Choroid plexus epithelial cell (primary cell): ENCODE measurements around the gene PKD1L1.

Experiments
- DNase-seq: peaks from one replicate; pipeline ENCODE4 v3.0.0-alpha.2; 2010; ENCODE audit warnings: low read depth
- H3K4me3 ChIP-seq: 2 replicates; pipeline ENCODE4 v1.5.1; 2011; ENCODE audit warnings: low read depth, mild to moderate bottlenecking, control low read depth, low read length, moderate library complexity
- TF ChIP-seq, protein P1 (sequence below): conservative IDR thresholded peaks from 2 replicates; pipeline ENCODE4 v1.5.1; 2011; ENCODE audit warnings: low read depth, mild to moderate bottlenecking, control low read depth, inconsistent platforms, low read length, moderate library complexity

The PKD1L1 gene

DNA sequence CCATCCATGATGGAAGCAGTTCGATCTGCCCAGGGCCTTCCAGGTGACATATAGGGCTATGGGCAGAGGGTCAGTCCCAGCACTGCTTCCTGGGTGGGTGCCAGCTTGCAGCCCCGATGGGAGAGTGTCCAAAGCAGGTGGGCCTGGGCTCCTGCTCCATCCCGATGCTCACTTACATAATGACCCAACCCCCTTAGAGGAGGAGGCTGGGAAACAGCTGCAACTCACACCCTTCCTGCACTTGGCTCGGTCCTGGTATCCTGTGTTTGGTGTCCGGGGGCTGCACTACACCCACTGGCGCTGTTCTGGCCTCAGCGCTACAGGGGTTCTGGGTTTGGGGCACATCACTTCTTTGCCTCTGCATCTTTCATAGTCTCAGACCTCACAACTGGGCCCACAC, 58.5 kb downstream of the PKD1L1 start:
- H3K4me3 ChIP-seq: no peak overlapping the region
- TF ChIP-seq, protein P1, sequence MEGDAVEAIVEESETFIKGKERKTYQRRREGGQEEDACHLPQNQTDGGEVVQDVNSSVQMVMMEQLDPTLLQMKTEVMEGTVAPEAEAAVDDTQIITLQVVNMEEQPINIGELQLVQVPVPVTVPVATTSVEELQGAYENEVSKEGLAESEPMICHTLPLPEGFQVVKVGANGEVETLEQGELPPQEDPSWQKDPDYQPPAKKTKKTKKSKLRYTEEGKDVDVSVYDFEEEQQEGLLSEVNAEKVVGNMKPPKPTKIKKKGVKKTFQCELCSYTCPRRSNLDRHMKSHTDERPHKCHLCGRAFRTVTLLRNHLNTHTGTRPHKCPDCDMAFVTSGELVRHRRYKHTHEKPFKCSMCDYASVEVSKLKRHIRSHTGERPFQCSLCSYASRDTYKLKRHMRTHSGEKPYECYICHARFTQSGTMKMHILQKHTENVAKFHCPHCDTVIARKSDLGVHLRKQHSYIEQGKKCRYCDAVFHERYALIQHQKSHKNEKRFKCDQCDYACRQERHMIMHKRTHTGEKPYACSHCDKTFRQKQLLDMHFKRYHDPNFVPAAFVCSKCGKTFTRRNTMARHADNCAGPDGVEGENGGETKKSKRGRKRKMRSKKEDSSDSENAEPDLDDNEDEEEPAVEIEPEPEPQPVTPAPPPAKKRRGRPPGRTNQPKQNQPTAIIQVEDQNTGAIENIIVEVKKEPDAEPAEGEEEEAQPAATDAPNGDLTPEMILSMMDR: no peak
- DNase-seq: no peak

- H3K4me3 ChIP-seq: no peak overlapping the region
- no peak for DNase-seq
- TF ChIP-seq, protein P1: no peak
These were observed 59.6 kb downstream of the PKD1L1 start for GRCh38 chr7:47888371-47889265.

DNA sequence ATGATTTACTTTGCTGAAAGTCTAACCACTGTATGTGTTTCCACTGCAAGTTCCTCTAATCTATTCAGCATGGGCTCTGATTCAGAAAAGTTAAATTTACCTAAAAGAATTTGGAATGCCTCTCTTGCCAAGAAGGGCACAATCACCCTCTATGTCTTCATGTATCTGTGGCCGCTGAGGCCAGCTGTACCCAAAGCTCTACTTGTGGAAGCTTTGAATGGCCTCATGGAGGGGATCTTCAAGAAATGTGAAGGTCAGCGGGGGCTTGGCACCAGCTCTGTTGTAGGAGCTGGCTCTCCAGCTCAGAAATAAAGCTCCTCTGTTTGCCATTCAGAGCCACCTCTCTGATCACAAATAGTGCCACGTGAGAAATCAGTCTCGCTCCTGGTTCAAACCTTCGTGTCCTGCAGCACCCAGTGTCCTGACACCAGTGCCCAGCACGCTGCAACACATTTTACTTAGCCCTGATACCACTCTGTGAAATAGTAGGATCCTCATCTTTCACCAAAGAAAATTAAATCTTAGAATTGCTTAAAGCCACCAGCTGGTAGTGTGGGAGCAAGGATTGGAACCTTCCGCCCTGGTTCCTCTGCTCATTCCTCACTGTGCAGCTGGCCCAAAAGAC, 61.1 kb downstream of the PKD1L1 start:
- DNase-seq: no peak

DNA sequence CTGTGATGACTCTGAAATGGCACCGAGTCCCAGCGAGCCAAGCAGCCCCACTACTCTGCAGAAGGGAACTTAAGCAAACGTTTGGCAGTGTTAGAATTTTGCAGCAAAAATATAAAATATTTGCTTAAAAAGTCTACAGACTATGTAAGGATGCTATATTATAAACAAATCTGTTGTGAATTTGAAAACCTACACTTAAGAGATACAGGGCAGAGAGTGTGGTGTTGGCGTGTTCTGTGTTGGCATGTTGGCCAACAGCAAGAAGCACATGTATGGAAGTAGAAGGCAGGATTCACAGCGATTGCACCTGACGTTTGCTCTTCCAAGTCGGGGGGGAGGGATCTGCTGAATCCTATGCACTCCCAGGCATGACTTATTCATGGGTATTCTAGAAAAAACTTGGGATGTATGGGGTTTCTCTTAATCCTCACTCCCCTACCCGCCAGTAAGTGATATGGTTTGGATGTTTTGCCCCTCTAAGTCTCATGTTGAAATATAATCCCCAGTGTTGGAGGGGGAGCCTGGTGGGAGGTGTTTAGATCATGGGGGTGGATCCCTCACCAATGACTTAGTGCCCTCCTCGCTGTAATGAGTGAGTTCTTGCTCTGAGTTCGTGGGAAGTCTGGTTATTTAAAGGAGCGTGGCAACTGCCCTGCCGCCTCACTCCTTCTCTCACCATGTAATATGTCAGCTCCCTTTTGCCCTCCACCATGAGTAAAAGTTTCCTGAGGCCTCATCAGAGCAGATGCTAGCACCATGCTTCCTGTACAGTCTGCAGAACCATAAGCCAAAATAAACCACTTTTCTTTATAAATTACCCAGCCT, 62.1 kb downstream of the PKD1L1 start:
- H3K4me3 ChIP-seq: no peak overlapping the region
- no peak for DNase-seq
- TF ChIP-seq, protein P1: no peak

More for the DNA sequence above, 61.1 kb downstream of the PKD1L1 start:
- TF ChIP-seq, protein P1: no peak
- no peak overlapping the region for H3K4me3 ChIP-seq

DNA sequence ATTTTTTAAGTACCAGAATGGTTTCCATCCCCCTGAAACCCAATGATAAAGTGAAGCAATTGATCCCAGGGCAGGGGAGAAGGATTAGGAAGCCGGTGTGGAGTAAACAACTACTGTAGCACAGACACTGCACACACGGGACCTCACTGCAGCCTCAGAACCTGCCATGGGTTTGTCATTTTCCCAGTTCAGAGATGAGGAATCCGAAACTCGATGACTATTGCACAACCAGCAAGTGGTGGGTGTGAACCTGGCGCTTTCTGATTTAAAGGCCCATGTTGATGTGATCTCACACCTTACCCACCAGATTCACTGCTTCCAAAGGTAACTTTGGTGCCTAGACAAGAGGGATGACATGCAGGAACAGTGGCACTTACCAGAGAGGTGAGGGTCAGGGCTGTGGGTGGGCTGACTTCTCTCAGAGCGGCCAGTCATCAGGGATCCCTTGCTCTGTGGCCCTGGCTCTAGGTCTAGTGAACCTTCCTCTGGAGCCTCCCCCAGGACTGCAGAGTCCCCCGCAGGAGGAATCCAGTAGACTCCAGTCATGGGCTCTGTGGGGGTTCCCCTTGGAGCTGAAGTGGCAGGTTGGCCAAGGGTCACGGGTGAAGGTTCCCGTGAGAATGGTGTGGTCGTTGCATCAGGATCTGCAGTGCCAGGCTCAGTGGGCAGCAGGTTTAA, 62.8 kb downstream of the PKD1L1 start:
- no peak overlapping the region for H3K4me3 ChIP-seq
- DNase-seq: no peak
- TF ChIP-seq, protein P1: no peak

DNA sequence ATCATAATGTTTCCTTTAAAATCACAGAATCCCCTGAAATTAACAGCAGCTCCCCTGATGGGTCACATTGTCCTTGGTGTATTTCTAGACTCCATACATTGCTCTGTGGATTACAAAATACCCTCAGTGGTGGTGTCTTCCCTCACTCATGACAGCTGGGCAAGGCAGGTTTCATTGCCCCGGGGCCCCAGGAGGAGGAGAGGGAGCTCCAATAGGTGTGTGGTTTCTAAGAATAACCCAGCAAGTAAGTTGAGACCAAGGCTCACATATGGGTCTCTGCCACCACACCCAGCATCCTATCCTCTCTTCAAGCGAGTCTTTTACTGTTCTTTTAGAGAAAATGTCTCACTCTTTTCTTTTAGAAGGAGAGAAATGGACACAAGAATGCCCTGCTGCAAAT, 63.6 kb downstream of the PKD1L1 start:
- no peak overlapping the region for H3K4me3 ChIP-seq
- TF ChIP-seq, protein P1: no peak
- no peak for DNase-seq
